ENCODE measurements around the gene VAV2. TPM values are rescaled to one million over a fixed set of nuclear protein-coding genes. Genes with fewer than 3 reads are reported as not detected.

The VAV2 gene
- total RNA-seq, 1 donor from 2014 or later: 24.4 TPM

DNA sequence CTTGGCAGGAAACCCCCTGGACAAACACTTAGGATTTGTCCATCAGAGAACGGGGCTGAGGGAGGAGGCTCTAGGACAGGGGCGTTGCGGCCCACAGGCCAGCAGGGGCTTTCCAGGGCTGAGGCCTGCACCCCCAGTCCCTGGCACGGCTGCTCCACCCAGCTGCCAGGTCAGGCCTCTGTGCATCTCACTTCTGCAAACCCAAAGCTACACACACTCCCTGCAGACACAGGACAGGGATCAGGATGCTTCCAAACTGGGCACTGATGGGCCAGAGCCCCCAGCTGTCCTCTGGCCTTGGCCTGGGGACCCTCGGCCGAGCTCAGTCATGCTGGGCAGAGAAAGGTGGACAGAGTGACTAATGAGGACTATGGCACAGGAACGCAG, 147.7 kb downstream of the VAV2 start:
- H3K4me3 Mint-ChIP-seq (ENCODE audit: unreplicated experiment): no peak overlapping the region
- H3K27ac Mint-ChIP-seq (ENCODE audit: unreplicated experiment): no peak overlapping the region
- no peaks in the 10 kb centered on the region for H3K36me3 Mint-ChIP-seq (ENCODE audit: unreplicated experiment)
- TF ChIP-seq CTCF (IDR thresholded peaks at IDR 0.05): no peak
- peaks cover 55% of the 10 kb centered on the region for H3K4me1 Mint-ChIP-seq (ENCODE audit: unreplicated experiment)
- no peaks in the 10 kb centered on the region for H3K9me3 Mint-ChIP-seq (ENCODE audit: unreplicated experiment)
- H3K27me3 Mint-ChIP-seq (ENCODE audit: unreplicated experiment): no peaks in the 10 kb centered on the region
- no peak for DNase-seq (ENCODE audit: extremely low spot score, unreplicated experiment)

DNA sequence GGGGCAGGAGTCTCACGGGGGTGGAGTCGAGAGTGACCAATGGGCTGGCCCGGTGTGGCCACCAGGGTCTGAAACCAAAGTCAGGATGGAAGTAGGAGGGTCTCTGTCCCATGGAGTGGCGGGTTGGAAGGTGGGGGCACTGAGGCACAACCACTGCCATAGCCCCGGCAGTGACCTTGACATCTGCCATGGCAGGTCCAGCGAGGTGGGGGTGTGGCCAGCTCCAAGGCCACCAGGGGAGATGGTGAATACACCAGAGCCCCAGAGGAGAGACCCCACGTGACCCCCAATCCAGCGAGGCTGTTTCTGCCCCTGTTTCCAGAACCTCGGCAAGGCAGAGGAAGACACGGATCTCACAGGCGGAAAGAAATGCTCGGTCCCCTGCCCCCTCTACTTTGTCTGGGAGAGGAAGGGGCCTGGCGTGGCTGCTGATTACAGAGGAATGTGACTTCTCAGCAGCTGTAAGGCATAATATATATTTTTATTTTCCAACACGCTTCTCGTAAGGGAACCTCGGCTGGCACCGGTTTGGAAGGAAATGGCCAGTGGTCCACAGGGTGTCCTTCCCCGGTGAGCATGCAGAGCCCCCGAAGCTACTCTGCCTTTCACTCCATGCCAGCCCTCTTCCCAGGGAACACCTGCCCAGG, 148.2 kb downstream of the VAV2 start:
- no peak for DNase-seq (ENCODE audit: extremely low spot score, unreplicated experiment)
- H3K4me1 Mint-ChIP-seq (ENCODE audit: unreplicated experiment): peaks cover 58% of the 10 kb centered on the region
- H3K36me3 Mint-ChIP-seq (ENCODE audit: unreplicated experiment): no peaks in the 10 kb centered on the region
- no peaks in the 10 kb centered on the region for H3K27me3 Mint-ChIP-seq (ENCODE audit: unreplicated experiment)
- no peak for TF ChIP-seq CTCF (IDR thresholded peaks at IDR 0.05)
- H3K9me3 Mint-ChIP-seq (ENCODE audit: unreplicated experiment): no peaks in the 10 kb centered on the region
- H3K4me3 Mint-ChIP-seq (ENCODE audit: unreplicated experiment): no peak overlapping the region
- H3K27ac Mint-ChIP-seq (ENCODE audit: unreplicated experiment): no peak overlapping the region

DNA sequence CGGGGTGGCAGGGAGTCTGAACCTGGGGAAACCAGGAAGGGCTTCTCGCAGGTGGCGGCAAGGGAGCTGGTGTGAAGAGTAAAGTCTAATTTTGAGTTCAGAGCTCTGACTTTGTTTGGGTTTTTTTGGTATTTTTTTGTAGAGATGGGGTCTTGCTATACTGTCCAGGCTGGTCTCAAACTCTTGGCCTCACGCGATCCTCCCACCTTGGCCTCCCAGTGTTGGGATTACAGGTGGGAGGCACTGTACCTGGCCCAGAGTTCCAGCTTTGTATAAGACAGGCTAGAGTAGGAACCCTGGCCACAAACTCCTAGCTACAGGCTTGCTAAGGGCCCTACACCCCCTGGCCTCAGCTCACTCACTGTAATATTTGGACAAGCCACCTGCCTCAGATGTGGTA, 148.9 kb downstream of the VAV2 start:
- no peak for TF ChIP-seq CTCF (IDR thresholded peaks at IDR 0.05)
- Mint-ChIP-seq H3K36me3 (ENCODE audit: unreplicated experiment) (no peaks in the 10 kb centered on the region), H3K4me1 (ENCODE audit: unreplicated experiment) (peaks cover 58% of the 10 kb centered on the region), H3K4me3 (ENCODE audit: unreplicated experiment) (no peak overlapping the region), H3K9me3 (ENCODE audit: unreplicated experiment) (no peaks in the 10 kb centered on the region), H3K27me3 (ENCODE audit: unreplicated experiment) (no peaks in the 10 kb centered on the region), H3K27ac (ENCODE audit: unreplicated experiment) (no peak overlapping the region)
- DNase-seq (ENCODE audit: extremely low spot score, unreplicated experiment): no peak

- Mint-ChIP-seq H3K27me3 (ENCODE audit: unreplicated experiment) (no peaks in the 10 kb centered on the region), H3K9me3 (ENCODE audit: unreplicated experiment) (no peaks in the 10 kb centered on the region), H3K4me1 (ENCODE audit: unreplicated experiment) (peaks cover 58% of the 10 kb centered on the region), H3K27ac (ENCODE audit: unreplicated experiment) (no peak overlapping the region), H3K4me3 (ENCODE audit: unreplicated experiment) (no peak overlapping the region), H3K36me3 (ENCODE audit: unreplicated experiment) (no peaks in the 10 kb centered on the region)
- TF ChIP-seq CTCF (IDR thresholded peaks at IDR 0.05): no peak
- no peak for DNase-seq (ENCODE audit: extremely low spot score, unreplicated experiment)
Observed at GRCh38 chr9:133842721-133843227, 149.3 kb downstream of the VAV2 start.

DNA sequence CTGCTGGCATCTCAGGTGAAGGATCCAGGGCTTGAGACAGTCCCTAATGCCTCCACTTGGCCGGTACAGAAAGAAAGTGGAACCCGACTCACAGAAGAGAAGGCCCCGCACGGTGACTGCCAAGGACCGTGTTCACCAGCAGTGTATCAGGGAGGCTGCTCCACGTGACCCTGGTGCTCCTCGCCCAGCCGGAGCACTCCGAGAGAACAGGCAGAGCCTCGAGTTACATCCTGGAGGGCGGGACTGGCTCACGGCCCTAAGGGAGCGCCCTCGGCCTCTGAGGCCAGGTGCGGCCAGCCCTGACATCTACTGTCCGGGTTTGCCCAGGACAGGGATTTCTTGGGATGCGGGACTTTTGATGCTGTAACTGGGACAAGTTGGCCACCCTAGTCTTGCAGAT, 149.9 kb downstream of the VAV2 start:
- Mint-ChIP-seq H3K27me3 (ENCODE audit: unreplicated experiment) (no peaks in the 10 kb centered on the region), H3K9me3 (ENCODE audit: unreplicated experiment) (no peaks in the 10 kb centered on the region), H3K4me1 (ENCODE audit: unreplicated experiment) (peaks cover 58% of the 10 kb centered on the region), H3K36me3 (ENCODE audit: unreplicated experiment) (no peaks in the 10 kb centered on the region), H3K27ac (ENCODE audit: unreplicated experiment) (no peak overlapping the region), H3K4me3 (ENCODE audit: unreplicated experiment) (no peak overlapping the region)
- TF ChIP-seq CTCF (IDR thresholded peaks at IDR 0.05): no peak
- DNase-seq (ENCODE audit: extremely low spot score, unreplicated experiment): no peak
